Medulla oblongata (tissue), 1 donor: ENCODE data around the gene CDK14.
A peak's percentile ranks its signal among the peaks of the same experiment; 100 is the strongest.

ENCODE experiments used
- DNase-seq: peaks from one replicate; pipeline ENCODE4 v3.0.0-alpha.2; 2015; ENCODE audit errors: extremely low spot score

CDK14 gene

GRCh38 chr7:90839727-90840291 is 243.7 kb downstream of the CDK14 start:
- DNase-seq, result no peak

GRCh38 chr7:90841759-90842429 is 245.8 kb downstream of the CDK14 start:
- DNase-seq, result no peak

GRCh38 chr7:90842430-90842788 is 246.3 kb downstream of the CDK14 start:
- DNase-seq, result peak; percentile 12

GRCh38 chr7:90843472-90843871 is 247.4 kb downstream of the CDK14 start:
- no peak for DNase-seq

GRCh38 chr7:90844421-90844820 is 248.3 kb downstream of the CDK14 start:
- DNase-seq, result no peak

GRCh38 chr7:90846192-90846591 is 250.1 kb downstream of the CDK14 start:
- no peak for DNase-seq

DNA sequence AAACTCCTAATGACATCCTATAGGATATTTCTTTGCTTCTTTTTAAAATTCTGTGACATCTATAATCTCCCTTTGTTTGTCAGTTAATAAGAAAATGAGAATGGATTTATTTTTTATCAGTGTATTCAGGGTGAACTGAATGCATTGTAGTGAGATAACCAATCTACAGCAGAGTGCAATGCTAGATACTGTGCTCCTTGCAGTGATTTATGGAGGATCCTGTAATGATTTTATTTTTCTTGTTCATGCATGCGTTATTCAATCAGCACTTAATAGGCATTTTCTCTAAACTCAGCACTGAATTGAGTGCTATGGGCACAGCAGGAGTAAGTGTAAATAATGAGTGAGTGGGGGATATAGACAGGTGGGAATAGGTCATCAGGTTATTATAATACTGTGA is 253.9 kb downstream of the CDK14 start:
- no peak for DNase-seq

DNA sequence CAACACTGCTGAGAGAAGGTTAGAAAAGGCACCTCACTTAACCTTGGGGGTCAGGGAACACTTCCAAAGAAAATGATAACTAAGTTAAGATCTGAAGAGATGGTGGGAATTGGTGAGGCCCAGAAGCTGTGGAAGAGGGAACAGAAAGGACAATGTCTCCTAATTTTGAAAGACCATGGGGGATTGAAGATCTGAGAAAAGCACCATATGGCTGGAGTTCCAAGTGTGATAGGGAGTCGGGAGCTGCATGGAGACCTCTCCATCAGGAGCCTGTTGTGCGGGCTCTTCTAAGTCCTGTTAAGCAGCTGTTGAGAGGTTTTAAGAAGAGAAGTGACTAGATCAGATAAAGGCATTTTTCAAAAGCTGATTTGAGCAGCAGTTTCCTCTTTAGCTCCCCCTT is 254.3 kb downstream of the CDK14 start:
- DNase-seq, result no peak

DNA sequence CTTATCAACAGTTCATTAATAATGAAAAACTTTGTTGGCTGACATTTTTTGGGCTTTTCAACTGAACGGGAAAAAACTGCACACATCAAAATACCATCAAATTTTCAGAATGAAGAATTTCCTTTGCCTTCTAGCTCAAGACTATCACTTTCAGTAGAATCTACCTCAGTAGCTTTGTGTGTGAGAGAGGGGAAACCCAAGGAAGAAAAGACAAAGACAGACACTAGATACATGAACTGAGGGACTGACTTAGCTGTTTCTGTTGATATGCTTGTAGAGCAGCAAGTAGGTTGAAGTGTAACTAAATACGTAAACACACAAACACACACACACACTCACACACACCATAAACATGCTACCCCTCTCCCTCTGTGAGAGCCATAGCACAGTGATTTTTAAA is 257.1 kb downstream of the CDK14 start:
- DNase-seq, result no peak

- DNase-seq, result no peak
Measured at GRCh38 chr7:90856351-90857070, 260.4 kb downstream of the CDK14 start.

- no peak for DNase-seq
Measured at GRCh38 chr7:90857603-90858002, 261.5 kb downstream of the CDK14 start.

- DNase-seq, result no peak
Measured at GRCh38 chr7:90858546-90858945, 262.4 kb downstream of the CDK14 start.

GRCh38 chr7:90859521-90859920 is 263.4 kb downstream of the CDK14 start:
- no peak for DNase-seq

- no peak for DNase-seq
Measured at GRCh38 chr7:90864088-90864487, 268.0 kb downstream of the CDK14 start.

GRCh38 chr7:90869335-90869734 is 273.2 kb downstream of the CDK14 start:
- no peak for DNase-seq

DNA sequence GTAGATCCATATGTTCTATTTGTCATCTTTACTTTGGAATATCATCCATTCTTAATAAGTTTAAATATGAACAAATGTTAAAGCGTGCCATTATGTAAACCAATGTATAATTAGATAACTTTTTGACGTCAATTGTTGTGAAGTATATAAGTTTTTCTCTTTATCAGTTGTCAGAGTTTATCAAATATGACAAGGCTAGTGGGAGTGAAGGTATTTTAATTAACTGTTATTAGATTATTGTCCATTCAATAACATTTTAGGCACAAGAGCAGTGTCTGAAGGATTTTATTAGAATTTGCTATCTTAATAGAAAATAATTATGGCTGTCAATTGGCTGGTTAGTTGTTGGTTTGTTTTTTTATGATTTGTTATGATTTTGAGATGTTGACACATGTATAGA is 280.6 kb downstream of the CDK14 start:
- no peak for DNase-seq

DNA sequence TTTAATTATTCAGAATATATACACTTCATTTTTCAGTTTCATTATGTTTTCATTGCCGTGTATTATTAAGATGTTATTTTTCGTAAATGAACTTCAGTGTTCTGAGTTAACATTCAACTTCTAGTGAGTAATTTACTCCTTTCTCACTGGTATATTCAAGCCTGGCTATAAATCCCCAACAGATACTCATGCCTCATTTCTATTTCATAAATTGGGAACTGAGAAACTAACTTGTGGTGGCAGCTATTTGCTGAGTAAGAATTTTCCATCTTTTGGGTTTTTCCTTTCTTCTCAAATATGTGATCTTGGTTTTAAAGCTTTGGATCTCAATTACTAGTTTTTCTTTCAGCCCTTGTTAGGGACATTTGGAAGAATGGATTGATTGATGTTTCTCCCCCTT is 281.1 kb downstream of the CDK14 start:
- no peak for DNase-seq

GRCh38 chr7:90879924-90880323 is 283.8 kb downstream of the CDK14 start:
- no peak for DNase-seq

DNA sequence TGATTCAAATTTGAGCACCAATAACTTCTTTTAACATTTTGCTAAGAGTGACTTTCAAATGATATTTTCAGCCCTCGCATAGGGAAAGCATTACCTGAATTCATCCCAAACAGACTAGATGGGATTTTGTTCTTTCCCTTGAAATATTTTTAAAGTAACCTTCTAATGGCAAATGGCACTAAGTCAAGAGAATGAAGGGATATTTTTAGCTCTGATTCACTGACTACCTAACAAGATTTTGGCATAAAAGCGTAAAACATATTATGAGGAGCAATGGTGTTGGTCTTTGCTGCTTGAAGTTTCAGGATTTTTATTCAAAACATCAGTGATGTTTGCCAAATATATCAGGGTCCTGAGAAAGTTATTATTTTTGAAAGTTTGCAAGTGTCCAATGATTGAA is 290.3 kb downstream of the CDK14 start:
- DNase-seq, result no peak

DNA sequence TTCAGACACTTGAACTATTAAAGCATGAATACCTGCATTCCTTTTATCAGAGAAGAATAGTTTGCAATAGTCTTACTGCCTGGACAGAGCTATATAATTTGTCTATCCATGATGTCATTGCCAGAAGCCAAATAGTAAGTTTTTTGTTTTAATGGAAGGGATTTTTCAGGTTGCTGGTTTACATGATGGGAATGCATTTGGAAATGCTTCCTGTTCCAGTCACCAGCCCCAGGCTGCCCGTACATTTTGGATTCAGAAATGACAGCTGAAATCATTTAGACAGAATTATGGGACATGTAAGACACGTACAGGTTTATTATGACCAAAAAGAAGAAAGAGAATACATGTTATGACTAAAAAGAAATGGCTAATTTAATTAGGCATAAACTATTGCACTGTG is 293.1 kb downstream of the CDK14 start:
- DNase-seq, result no peak

DNA sequence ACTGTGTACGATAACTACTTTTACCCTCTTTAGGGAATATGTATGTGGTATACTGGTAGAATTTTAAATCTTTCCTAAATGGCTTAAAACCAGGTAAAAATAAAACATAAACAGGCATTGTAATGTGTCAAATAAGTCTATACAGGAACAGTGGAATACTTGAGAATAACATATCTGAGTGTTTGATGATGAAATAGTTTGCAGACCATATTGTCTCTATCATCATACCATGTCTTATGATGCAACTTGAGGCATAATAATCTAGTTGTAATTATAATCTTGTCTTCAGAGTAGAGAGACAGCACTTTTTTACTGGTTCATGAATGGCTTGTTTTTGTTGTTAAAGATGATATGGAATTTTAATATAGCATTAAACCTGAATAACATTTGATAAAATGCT is 293.5 kb downstream of the CDK14 start:
- no peak for DNase-seq

DNA sequence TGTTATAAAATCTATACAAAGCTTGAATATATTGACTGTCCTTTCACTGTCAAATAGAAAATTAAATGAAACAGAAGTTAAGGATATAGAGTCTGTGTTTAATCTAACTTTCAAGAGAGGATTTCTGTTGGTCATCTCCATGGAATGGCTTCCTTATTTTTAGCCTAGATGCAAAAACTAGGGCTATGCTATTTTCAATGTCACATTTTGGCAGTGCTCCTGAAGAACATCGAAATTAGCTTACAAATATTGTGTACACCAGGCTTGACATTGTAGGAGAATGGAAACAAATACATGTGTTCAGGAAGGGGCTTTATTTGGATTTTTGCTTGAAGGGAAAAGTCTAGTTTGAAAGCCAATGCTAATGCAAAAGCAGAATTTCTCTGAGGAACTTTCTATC is 295.4 kb downstream of the CDK14 start:
- no peak for DNase-seq

DNA sequence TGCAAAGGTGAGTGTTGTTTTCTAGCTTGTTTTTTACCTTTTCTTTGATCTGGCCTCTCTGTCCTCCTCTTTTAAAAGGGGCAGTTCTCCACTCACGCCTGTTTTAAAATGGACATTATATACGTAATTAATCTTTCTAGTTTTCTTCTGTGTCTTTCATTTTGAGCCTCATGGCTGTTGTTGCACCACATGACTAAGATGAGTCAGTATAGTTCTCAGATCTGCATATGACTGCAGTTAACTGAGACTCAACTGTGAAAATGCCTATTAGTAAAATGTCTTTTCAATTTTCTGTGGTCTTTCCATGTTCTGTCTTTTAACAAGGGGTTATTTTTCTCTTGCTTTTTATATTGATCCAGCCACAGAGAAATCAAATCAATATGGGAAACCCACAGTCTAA is 296.1 kb downstream of the CDK14 start:
- no peak for DNase-seq
